ENCODE measurements around the gene NXPH1.

NXPH1 gene

DNA sequence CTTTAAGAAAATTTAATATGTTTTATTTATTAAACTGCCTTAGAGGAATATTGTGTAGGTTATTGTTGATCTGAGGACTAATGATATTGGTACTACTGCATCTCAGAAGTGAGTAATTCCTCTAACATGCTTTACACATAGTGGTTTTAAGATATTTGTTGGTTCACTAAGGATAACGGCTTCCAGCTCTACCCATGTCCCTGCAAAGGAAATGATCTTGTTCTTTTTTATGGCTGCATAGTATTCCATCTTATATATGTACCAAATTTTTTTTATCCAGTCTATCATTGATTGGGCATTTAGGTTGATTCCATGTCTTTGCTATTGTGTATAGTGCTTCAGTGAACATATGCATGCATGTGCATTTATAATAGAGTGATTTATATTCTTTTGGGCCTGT, 20.1 kb downstream of the NXPH1 start:
- Histone ChIP-seq H4K20me1 (no peaks in the 10 kb centered on the region), H3K4me1 (no peaks in the 10 kb centered on the region), H3K4me3 (no peak overlapping the region), H3K27me3 (no peaks in the 10 kb centered on the region), H3K9me3 (no peaks in the 10 kb centered on the region), H3K36me3 (no peaks in the 10 kb centered on the region), H3K4me2 (no peak overlapping the region), H3K27ac (no peak overlapping the region), H3K9ac (no peak overlapping the region)
- no peak for TF ChIP-seq Cebpa-rat (IDR thresholded peaks at IDR 0.05)

DNA sequence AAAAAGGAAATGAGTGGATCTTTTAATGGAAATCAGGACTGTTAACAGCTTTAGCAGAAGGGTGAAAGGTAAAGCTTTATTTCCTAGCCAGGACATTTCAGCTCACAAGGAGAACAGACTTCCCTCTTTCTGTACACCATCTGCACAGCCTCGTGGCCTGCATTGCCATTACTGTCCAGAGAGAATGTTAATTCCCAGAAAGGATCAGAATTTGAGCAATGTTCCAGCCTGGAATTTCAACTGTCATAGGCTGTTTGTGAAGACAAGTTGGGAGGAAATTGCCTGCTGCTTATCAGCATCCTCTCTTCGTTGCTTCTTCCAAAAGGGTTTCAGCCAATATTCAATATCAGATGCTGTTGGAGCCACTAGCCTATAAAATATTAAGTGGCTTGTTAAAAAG, 22.0 kb downstream of the NXPH1 start:
- Histone ChIP-seq H3K9ac (no peak overlapping the region), H3K4me1 (no peaks in the 10 kb centered on the region), H3K4me3 (no peak overlapping the region), H3K36me3 (no peaks in the 10 kb centered on the region), H4K20me1 (no peaks in the 10 kb centered on the region), H3K4me2 (no peak overlapping the region), H3K27ac (no peak overlapping the region), H3K27me3 (no peaks in the 10 kb centered on the region), H3K9me3 (no peaks in the 10 kb centered on the region)
- no peak for TF ChIP-seq Cebpa-rat (IDR thresholded peaks at IDR 0.05)

DNA sequence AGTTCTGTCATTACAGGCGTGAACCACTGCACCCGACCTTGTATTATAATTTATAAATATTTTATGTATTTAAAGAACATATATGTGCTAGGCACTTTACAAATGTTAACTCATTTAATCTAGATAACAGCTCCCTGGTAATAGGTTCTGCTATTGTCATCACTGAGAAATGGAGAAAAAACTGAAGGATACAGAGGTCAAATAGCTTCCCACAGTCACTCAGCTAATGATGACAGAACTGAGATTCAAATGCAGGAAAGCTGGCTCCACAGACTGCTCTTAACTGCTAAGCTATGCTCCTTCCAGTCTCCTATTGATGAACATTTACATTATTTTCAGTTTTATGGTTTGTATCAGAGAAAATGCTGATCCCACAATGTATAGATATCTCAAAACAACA, 28.9 kb downstream of the NXPH1 start:
- Histone ChIP-seq H3K4me1 (no peaks in the 10 kb centered on the region), H4K20me1 (no peaks in the 10 kb centered on the region), H3K4me3 (no peak overlapping the region), H3K4me2 (no peak overlapping the region), H3K27me3 (no peaks in the 10 kb centered on the region), H3K36me3 (no peaks in the 10 kb centered on the region), H3K9me3 (no peaks in the 10 kb centered on the region), H3K9ac (no peak overlapping the region), H3K27ac (no peak overlapping the region)
- TF ChIP-seq Cebpa-rat (IDR thresholded peaks at IDR 0.05), result no peak

DNA sequence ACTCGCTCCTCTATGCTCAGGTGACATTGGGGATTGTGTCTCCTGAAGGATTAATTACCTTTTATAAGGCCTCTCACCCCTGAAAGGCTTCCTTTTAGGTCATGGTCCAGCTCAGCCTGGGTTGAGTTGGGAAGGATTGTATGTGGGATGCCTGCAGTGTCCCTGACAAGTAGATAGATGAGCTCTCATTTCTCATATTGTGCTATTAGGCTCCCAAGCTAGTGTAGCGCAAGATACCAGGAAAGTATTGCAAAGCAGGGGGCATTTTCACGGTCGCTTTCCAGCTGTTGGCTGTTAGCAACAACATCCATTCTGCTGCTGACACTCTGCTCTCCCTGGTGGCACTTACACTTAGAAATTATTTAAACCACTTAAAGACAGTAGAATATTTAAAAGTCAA, 31.9 kb downstream of the NXPH1 start:
- no peaks in the 10 kb centered on the region for H3K4me1 ChIP-seq
- no peaks in the 10 kb centered on the region for H4K20me1 ChIP-seq

DNA sequence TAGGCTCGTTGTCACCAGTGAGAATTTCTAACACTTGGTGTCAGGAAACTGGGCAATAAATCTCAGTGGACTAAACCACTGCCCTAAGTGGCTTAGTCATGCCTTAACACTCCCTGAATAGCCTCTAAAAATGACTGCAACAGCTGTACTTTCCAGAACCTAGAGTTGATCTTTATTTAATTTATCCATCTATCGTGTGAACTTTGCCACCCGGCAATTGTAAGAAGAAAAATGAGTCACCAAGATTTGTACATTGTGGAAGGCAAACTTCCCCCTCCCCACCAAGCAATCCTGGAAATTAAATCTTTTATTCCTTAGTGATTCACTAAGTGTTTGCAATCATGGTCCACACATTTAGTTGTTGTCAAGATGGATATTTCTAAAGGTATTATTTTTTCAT, 47.1 kb downstream of the NXPH1 start:
- Histone ChIP-seq H3K9ac (no peak overlapping the region), H3K4me1 (no peaks in the 10 kb centered on the region), H3K4me3 (no peak overlapping the region), H4K20me1 (no peaks in the 10 kb centered on the region), H3K9me3 (no peaks in the 10 kb centered on the region; the same call in 1 of the 2 replicates), H3K27me3 (no peaks in the 10 kb centered on the region), H3K36me3 (no peaks in the 10 kb centered on the region), H3K27ac (no peak overlapping the region), H3K4me2 (no peak overlapping the region)
- no peak for TF ChIP-seq Cebpa-rat (IDR thresholded peaks at IDR 0.05)

More for the DNA sequence above, 31.9 kb downstream of the NXPH1 start:
- Histone ChIP-seq H3K4me2 (no peak overlapping the region), H3K36me3 (no peaks in the 10 kb centered on the region), H3K9me3 (no peaks in the 10 kb centered on the region), H3K4me3 (no peak overlapping the region), H3K9ac (no peak overlapping the region), H3K27ac (no peak overlapping the region), H3K27me3 (no peaks in the 10 kb centered on the region)
- no peak for TF ChIP-seq Cebpa-rat (IDR thresholded peaks at IDR 0.05)

DNA sequence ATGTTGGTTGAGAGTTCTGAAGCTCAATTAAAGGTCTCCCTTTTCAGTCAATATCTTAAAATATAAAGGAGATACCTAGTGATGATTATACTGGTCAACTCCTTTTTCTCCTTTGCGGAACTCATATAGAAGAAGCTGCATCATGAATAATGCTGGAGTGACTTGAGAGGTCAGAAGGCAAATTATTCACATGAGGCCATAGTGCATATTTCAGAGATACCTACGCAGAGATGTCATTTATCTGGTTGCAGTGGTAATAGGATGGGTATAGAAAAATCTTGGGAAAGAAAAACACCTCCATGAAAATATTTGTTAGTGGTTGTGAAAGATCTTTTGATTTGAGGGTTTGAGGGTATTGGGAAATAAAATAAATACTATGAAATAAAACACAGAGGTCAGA, 47.7 kb downstream of the NXPH1 start:
- no peaks in the 10 kb centered on the region for H3K4me1 ChIP-seq
- H3K4me3 ChIP-seq, result no peak overlapping the region
- H3K4me2 ChIP-seq, result no peak overlapping the region
- no peaks in the 10 kb centered on the region for H3K36me3 ChIP-seq
- no peak for TF ChIP-seq Cebpa-rat (IDR thresholded peaks at IDR 0.05)
- no peaks in the 10 kb centered on the region; the same call in 1 of the 2 replicates for H3K9me3 ChIP-seq
- H3K27me3 ChIP-seq, result no peaks in the 10 kb centered on the region
- H3K9ac ChIP-seq, result no peak overlapping the region
- H3K27ac ChIP-seq, result no peak overlapping the region
- H4K20me1 ChIP-seq, result no peaks in the 10 kb centered on the region

DNA sequence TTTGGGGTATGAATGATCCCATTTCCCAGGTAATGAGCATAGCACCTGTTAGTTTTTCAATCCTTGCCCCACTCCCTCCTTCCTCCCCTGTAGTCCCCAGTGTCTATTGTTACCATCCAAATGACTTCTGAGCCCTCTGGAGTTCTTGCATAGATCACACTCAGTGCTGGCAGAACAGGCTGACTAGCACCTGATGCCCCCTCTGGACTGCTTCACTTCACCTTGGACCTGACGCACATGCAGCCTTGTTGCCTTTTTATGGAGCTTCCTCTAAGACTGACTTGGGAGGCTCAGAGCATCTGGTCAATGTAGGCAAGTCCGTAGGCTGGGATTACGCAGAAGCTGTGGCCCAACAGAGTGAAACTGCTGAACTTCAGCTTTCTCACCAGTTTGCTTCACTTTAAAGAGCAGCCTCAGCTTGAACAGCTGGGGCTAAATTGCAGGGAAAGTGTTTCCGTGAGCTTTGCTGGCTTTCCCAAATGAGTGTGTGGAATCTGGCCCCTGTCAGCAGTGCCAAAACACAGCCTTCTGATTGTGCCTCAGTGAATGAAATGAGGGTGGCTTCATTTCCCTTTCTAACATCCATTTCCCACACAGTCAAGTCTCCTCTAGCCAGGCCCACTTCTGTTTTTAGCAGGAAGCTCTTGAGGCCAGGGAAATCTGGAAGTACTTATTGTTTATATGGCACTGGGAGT, 48.5 kb downstream of the NXPH1 start:
- Histone ChIP-seq H3K9ac (no peak overlapping the region), H3K4me2 (no peak overlapping the region), H3K4me1 (no peaks in the 10 kb centered on the region), H3K27ac (no peak overlapping the region), H3K9me3 (no peaks in the 10 kb centered on the region; the same call in 1 of the 2 replicates), H3K27me3 (no peaks in the 10 kb centered on the region), H3K4me3 (no peak overlapping the region), H3K36me3 (no peaks in the 10 kb centered on the region), H4K20me1 (no peaks in the 10 kb centered on the region)
- no peak for TF ChIP-seq Cebpa-rat (IDR thresholded peaks at IDR 0.05)

DNA sequence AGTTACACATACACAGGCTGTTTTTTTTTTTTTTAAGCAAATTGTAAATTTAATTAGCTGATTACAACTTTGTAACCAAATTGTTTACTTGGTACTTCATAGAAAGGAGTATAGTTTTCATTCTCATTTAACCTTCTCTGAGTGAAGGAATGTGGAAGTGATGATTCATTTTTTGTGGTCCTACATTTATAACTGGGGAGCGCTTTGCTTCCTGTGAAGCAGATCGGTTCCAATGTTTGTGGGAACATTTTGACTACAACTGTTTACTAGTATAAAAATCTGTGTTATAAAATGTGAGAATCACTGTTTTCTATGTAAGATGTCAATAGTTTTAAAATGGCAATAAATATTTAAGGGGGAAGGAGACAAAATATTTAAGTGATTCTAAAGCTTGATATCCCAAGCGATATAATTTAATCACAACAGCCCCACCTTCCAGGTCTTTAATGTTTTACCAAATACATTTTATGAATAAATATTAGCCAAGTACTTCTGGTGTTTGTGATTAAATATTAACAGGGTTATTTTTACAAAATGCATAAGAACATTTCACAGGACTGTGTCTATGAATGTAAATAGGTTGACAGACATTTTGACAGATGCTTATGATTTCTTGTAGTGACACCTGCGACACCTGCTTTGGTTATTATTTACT, 57.1 kb downstream of the NXPH1 start:
- Histone ChIP-seq H3K4me3 (no peak overlapping the region), H3K9me3 (peaks cover 4% of the 10 kb centered on the region; the same call in 1 of the 2 replicates), H3K27me3 (no peaks in the 10 kb centered on the region), H3K27ac (no peak overlapping the region), H4K20me1 (no peaks in the 10 kb centered on the region), H3K4me2 (no peak overlapping the region), H3K36me3 (no peaks in the 10 kb centered on the region), H3K9ac (no peak overlapping the region), H3K4me1 (no peaks in the 10 kb centered on the region)
- TF ChIP-seq Cebpa-rat (IDR thresholded peaks at IDR 0.05), result no peak

DNA sequence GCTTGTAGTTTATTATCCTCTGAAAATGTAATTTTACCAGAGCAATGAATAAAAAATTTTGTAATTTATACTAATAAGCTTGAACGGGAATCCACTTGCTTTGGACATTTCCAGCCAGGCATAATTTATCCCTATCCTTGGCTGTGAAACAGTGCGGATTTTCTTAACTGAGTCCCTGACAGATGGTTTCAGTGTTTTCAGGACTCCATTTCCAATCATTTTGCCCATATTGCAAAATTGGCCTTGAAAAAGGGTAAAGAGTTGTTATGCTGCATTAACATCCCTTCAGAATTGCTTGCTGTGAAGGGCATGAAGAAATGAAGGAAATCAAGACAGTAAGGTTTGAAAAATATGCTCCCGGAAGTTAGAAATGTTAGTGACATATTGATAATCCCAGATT, 57.7 kb downstream of the NXPH1 start:
- no peak for TF ChIP-seq Cebpa-rat (IDR thresholded peaks at IDR 0.05)
- Histone ChIP-seq H3K9ac (no peak overlapping the region), H3K9me3 (peaks cover 4% of the 10 kb centered on the region; the same call in 1 of the 2 replicates), H3K4me2 (no peak overlapping the region), H4K20me1 (no peaks in the 10 kb centered on the region), H3K4me3 (no peak overlapping the region), H3K4me1 (no peaks in the 10 kb centered on the region), H3K27me3 (no peaks in the 10 kb centered on the region), H3K36me3 (no peaks in the 10 kb centered on the region), H3K27ac (no peak overlapping the region)

Data from BLaER1 (cell line).